Endometrial microvascular endothelial cells (primary cell): Measurements from ENCODE around the gene BANP. TPM values are rescaled to one million over a fixed set of nuclear protein-coding genes. Genes with fewer than 3 reads are reported as not detected.
"Not testable (repeated sequence)": the region's sequence is repeated elsewhere in the genome, so short reads cannot be mapped to it uniquely, and the experiment has no call there.

Experiments used
- in situ Hi-C: cut with HindIII; loops from 2 replicates; pipeline ENCODE4 v1.10.0; 2017; ENCODE audit warnings: low sequenced_read_pairs, low pct_unique_long_range_greater_than_20kb; ENCODE audit errors: inconsistent ontology term
- total RNA-seq: library from RNA; depleted of rRNA; stranded (reverse); fragments of >200 nt; gene quantifications from one replicate; pipeline ENCODE4 v1.2.3, GENCODE V29; 2015; ENCODE audit errors: inconsistent ontology term

BANP gene
- total RNA-seq: 18.8 TPM

GRCh38 chr16:87950765-87951551 is at the start of gene BANP:
BANP (plus strand) TSS chr16:87951434; CDS start chr16:87975116, 23,682 bp downstream.
- in situ Hi-C loops: no loop called here

GRCh38 chr16:87904963-87905362 is 46.3 kb upstream of the BANP start:
- in situ Hi-C loops: not testable (repeated sequence)

GRCh38 chr16:87905521-87905920 is 45.7 kb upstream of the BANP start:
- in situ Hi-C loops: not testable (repeated sequence)

- in situ Hi-C loops: not testable (repeated sequence)
These were observed 43.1 kb upstream of the BANP start for GRCh38 chr16:87908101-87908500.

- in situ Hi-C loops: not testable (repeated sequence)
These were observed 41.9 kb upstream of the BANP start for GRCh38 chr16:87909203-87909935.

GRCh38 chr16:87911106-87911763 is 40.0 kb upstream of the BANP start:
- in situ Hi-C loops: not testable (repeated sequence)

- in situ Hi-C loops: not testable (repeated sequence)
These were observed 38.5 kb upstream of the BANP start for GRCh38 chr16:87912691-87913090.

- in situ Hi-C loops: not testable (repeated sequence)
These were observed 37.1 kb upstream of the BANP start for GRCh38 chr16:87914021-87914725.

- in situ Hi-C loops: no loop called here
These were observed 36.4 kb upstream of the BANP start for GRCh38 chr16:87914812-87915211.

GRCh38 chr16:87917503-87917902 is 33.7 kb upstream of the BANP start:
- in situ Hi-C loops: no loop called here

- in situ Hi-C loops: no loop called here
These were observed 32.9 kb upstream of the BANP start for GRCh38 chr16:87918338-87918737.

- in situ Hi-C loops: no loop called here
These were observed 32.2 kb upstream of the BANP start for GRCh38 chr16:87918866-87919680.

GRCh38 chr16:87919681-87919994 is 31.6 kb upstream of the BANP start:
- in situ Hi-C loops: no loop called here

- in situ Hi-C loops: no loop called here
These were observed 29.9 kb upstream of the BANP start for GRCh38 chr16:87921236-87921773.

- in situ Hi-C loops: no loop called here
These were observed 28.9 kb upstream of the BANP start for GRCh38 chr16:87922250-87922871.

- in situ Hi-C loops: no loop called here
These were observed 27.0 kb upstream of the BANP start for GRCh38 chr16:87924041-87924810.
